Loucy (cell line): ENCODE measurements around the gene C16orf96.

Experiments used
- H2AFZ ChIP-seq: fragments of 200-600 bp; sonication (generic); 2 replicates; pipeline ENCODE4 v1.6.0; 2016; ENCODE audit warnings: antibody characterized with exemption, mild to moderate bottlenecking, low read length, moderate library complexity
- H3F3A ChIP-seq: fragments of 200-600 bp; 2 replicates; pipeline ENCODE4 v1.6.0; 2016; ENCODE audit warnings: antibody characterized with exemption, low read depth, mild to moderate bottlenecking
- H3K27me3 ChIP-seq: fragments of 200-600 bp; sonication (generic); 2 replicates; pipeline ENCODE4 v1.6.1; 2014; ENCODE audit warnings: low read length, mild to moderate bottlenecking; ENCODE audit not compliant: insufficient read depth, poor library complexity, severe bottlenecking
- H3K36me3 ChIP-seq: fragments of 200-600 bp; sonication (generic); 2 replicates; pipeline ENCODE4 v1.6.1; 2016; ENCODE audit warnings: low read length; ENCODE audit not compliant: insufficient read depth
- H3K4me1 ChIP-seq: fragments of 200-600 bp; sonication (generic); 2 replicates; pipeline ENCODE4 v1.5.1; 2014; ENCODE audit warnings: low read length, mild to moderate bottlenecking; ENCODE audit not compliant: insufficient read depth, poor library complexity, severe bottlenecking
- H3K4me2 ChIP-seq: fragments of 200-600 bp; sonication (generic); 2 replicates; pipeline ENCODE4 v1.6.0; 2014; ENCODE audit warnings: antibody characterized with exemption, low read length, low read depth, mild to moderate bottlenecking; ENCODE audit not compliant: poor library complexity, severe bottlenecking
- H3K4me3 ChIP-seq: fragments of 200-600 bp; sonication (generic); 2 replicates; pipeline ENCODE4 v1.5.1; 2014; ENCODE audit warnings: low read length, mild to moderate bottlenecking, mixed read lengths; ENCODE audit not compliant: poor library complexity, severe bottlenecking
- H3K79me2 ChIP-seq: fragments of 200-600 bp; sonication (generic); 2 replicates; pipeline ENCODE4 v1.6.1; 2014; ENCODE audit warnings: low read length; ENCODE audit not compliant: insufficient read depth
- H3K9ac ChIP-seq: fragments of 200-600 bp; sonication (generic); 2 replicates; pipeline ENCODE4 v1.6.0; 2014; ENCODE audit warnings: mild to moderate bottlenecking, low read depth, low read length, moderate library complexity; ENCODE audit not compliant: poor library complexity, severe bottlenecking
- H3K9me2 ChIP-seq: fragments of 200-600 bp; sonication (generic); replicated peaks from 2 replicates; pipeline ENCODE4 v1.6.1; 2016; ENCODE audit warnings: low read depth, low read length, mixed read lengths
- H3K9me3 ChIP-seq: fragments of 200-600 bp; sonication (generic); 2 replicates; pipeline ENCODE4 v1.6.1; 2014; ENCODE audit warnings: mild to moderate bottlenecking, antibody characterized with exemption, low read length, low read depth; ENCODE audit not compliant: insufficient read depth
- H4K20me1 ChIP-seq: fragments of 200-600 bp; sonication (generic); 2 replicates; pipeline ENCODE4 v1.6.0; 2014; ENCODE audit warnings: antibody characterized with exemption, low read length, mild to moderate bottlenecking; ENCODE audit not compliant: insufficient read depth, poor library complexity, severe bottlenecking
- CTCF ChIP-seq: fragments of 200-600 bp; sonication (generic); conservative IDR thresholded peaks from 2 replicates; pipeline ENCODE4 v1.5.1; 2014; ENCODE audit warnings: mild to moderate bottlenecking, antibody characterized with exemption, low read length
- EZH2phosphoT487 ChIP-seq: fragments of 200-600 bp; IDR thresholded peaks from 2 replicates; pipeline ENCODE4 v1.6.1; 2018; ENCODE audit warnings: antibody characterized with exemption, mild to moderate bottlenecking, moderate library complexity, borderline replicate concordance

The C16orf96 gene

GRCh38 chr16:4614571-4615383 lies 58.6 kb downstream of the C16orf96 start, which contains the start of gene UBALD1:
UBALD1 (minus strand) TSS chr16:4614888; CDS start chr16:4614797, 91 bp downstream.
- no peaks in the 10 kb centered on the region for H3K9me3 ChIP-seq
- H3K27me3 ChIP-seq = no peaks in the 10 kb centered on the region
- no peak for TF ChIP-seq CTCF
- H2AFZ ChIP-seq = peak within 1 kb of the TSS; percentile 70; the same call in 1 of the 2 replicates
- peak within 1 kb of the TSS; percentile 85 for H3K4me3 ChIP-seq
- peak within 1 kb of the TSS; percentile 77 for H3K9ac ChIP-seq
- no peaks in the 10 kb centered on the region for H3K9me2 ChIP-seq
- no peaks in the 10 kb centered on the region for H3F3A ChIP-seq
- no peaks in the 10 kb centered on the region for H3K36me3 ChIP-seq
- H3K4me2 ChIP-seq = peak within 1 kb of the TSS; percentile 85
- peaks cover 47% of the 10 kb centered on the region for H3K79me2 ChIP-seq
- H4K20me1 ChIP-seq = peaks cover 16% of the 10 kb centered on the region
- H3K4me1 ChIP-seq = peaks cover 12% of the 10 kb centered on the region

GRCh38 chr16:4615384-4616046 lies 59.4 kb downstream of the C16orf96 start:
- peak overlapping the region; percentile 85 for H3K4me3 ChIP-seq
- H3K9ac ChIP-seq = peak overlapping the region; percentile 77
- H3K4me1 ChIP-seq = peaks cover 12% of the 10 kb centered on the region
- no peaks in the 10 kb centered on the region for H3K9me2 ChIP-seq
- peaks cover 16% of the 10 kb centered on the region for H4K20me1 ChIP-seq
- TF ChIP-seq CTCF (no peak), EZH2phosphoT487 (no peak)
- no peaks in the 10 kb centered on the region for H3K36me3 ChIP-seq
- H3F3A ChIP-seq = no peaks in the 10 kb centered on the region
- H3K9me3 ChIP-seq = no peaks in the 10 kb centered on the region
- H3K4me2 ChIP-seq = peak overlapping the region; percentile 85
- H3K27me3 ChIP-seq = no peaks in the 10 kb centered on the region
- peak overlapping the region; percentile 70; the same call in 1 of the 2 replicates for H2AFZ ChIP-seq
- H3K79me2 ChIP-seq = peaks cover 41% of the 10 kb centered on the region

DNA sequence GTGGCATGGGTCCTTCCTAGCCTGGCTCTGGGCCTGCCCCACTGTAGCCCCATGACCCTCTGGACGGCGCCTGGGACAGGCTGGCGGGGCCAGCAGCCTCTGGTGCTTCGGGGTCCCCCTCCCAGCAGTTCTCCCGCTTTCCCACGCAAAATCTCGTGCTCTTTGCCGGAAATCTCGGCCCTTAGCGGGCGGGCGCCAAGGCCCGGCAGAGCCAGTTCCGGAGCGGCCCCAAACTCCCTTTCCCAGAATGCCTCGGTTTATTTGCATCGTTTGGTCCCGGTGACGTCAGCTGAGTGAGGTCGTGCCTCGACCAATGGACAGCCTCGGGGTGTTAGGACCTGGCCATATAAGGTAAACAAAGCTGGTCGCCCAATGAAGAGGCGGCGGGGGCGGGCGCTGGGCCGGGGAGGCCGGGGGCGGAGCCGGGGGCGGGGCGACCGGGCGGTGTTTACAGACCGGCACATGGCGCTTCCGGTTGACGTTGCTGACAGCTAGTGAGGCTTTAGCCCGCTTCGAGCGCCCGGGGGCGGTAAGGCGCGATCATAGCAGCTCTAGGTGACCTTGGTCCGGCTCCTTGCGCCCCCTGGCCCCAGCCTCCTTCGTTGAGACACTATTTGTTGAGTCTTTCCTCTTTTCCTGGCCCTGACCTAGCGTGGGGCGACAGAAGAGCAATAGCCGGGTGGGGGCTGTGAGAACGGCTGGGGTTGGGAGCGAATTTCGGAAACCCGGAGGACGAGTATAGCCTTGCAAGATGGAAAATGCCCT lies 60.1 kb downstream of the C16orf96 start:
- H3F3A ChIP-seq = no peaks in the 10 kb centered on the region
- H3K4me3 ChIP-seq = peak overlapping the region; percentile 85
- TF ChIP-seq CTCF = peak; percentile 43
- no peak for TF ChIP-seq EZH2phosphoT487
- H3K79me2 ChIP-seq = peaks cover 34% of the 10 kb centered on the region
- no peaks in the 10 kb centered on the region for H3K36me3 ChIP-seq
- H4K20me1 ChIP-seq = peaks cover 16% of the 10 kb centered on the region
- H2AFZ ChIP-seq = peak overlapping the region; percentile 70; the same call in 1 of the 2 replicates
- H3K9me3 ChIP-seq = no peaks in the 10 kb centered on the region
- peak overlapping the region; percentile 85 for H3K4me2 ChIP-seq
- peaks cover 12% of the 10 kb centered on the region for H3K4me1 ChIP-seq
- H3K9me2 ChIP-seq = no peaks in the 10 kb centered on the region
- H3K9ac ChIP-seq = peak overlapping the region; percentile 77
- H3K27me3 ChIP-seq = no peaks in the 10 kb centered on the region
